HepG2 (cell line): ENCODE measurements around the gene FGGY. TPM values are rescaled to one million over a fixed set of nuclear protein-coding genes. Genes with fewer than 3 reads are reported as not detected.

Source experiments
- ATAC-seq: fragments of 200-7000 bp; cut with Tn5 transposase; 3 replicates; pipeline ENCODE4 v1.9.1; 2020; ENCODE audit warnings: mild to moderate bottlenecking, moderate library complexity
- BruUV-seq: library from RNA; stranded (reverse); fragments of 400-500 nt; replicated peaks from 2 replicates; lab custom pipeline; 2021; lab: Mats Ljungman, UMichigan
- CTCF ChIA-PET: fragments of 300-600 bp; formaldehyde crosslinking; extraction: SDS; loops from one replicate; lab custom pipeline; 2021; ENCODE audit warnings: low total read pairs, inconsistent platforms, low intra/inter-chr PET ratio; lab: Yijun Ruan, JAX
- POLR2A ChIA-PET: fragments of 350-600 bp; sonication (Branson Sonifier 250); formaldehyde crosslinking; loops from one replicate; lab custom pipeline; 2020; ENCODE audit warnings: antibody characterized with exemption, inconsistent platforms; lab: Yijun Ruan, JAX
- DNase-seq: peaks from one replicate; pipeline ENCODE4 v3.0.0-alpha.2; 2015; ENCODE audit warnings: low spot score
- FAIRE-seq: peaks from 3 replicates; lab custom pipeline; 2011; peaks lifted over from hg19 to GRCh38; lab: Jason Lieb, UNC
- H2AFZ ChIP-seq: one replicate; pipeline ENCODE4 v1.6.1; 2011; ENCODE audit warnings: low read length, inconsistent platforms
- H3K27ac ChIP-seq: fragments of 300-600 bp; 3 replicates; pipeline ENCODE4 v1.8.0; 2011; ENCODE audit warnings: mixed run types, mild to moderate bottlenecking, mixed read lengths, low read length, inconsistent platforms; ENCODE audit not compliant: insufficient read depth; ENCODE audit errors: extremely low read length
- H3K27me3 ChIP-seq, 2 experiments: fragments of 200-600 bp in 1 of 2; 2 replicates in 1 of 2; 3 replicates in 1 of 2; pipeline versions ENCODE4 v1.6.0 to v1.8.0; 2011; ENCODE audit warnings: low read length in 2 of 2, mild to moderate bottlenecking in 2 of 2, moderate library complexity in 2 of 2, inconsistent platforms in 1 of 2; ENCODE audit not compliant: insufficient read depth in 2 of 2, control insufficient read depth in 1 of 2
- H3K36me3 ChIP-seq, 2 experiments: fragments of 200-600 bp in 1 of 2; replicated peaks in 1 of 2; 2 replicates in 1 of 2; 3 replicates in 1 of 2; pipeline versions ENCODE4 v1.5.1 to v1.8.0; 2011; ENCODE audit warnings: low read length in 2 of 2, inconsistent platforms in 1 of 2; ENCODE audit not compliant: insufficient read depth in 2 of 2, control insufficient read depth in 1 of 2
- H3K4me1 ChIP-seq: 2 replicates; pipeline ENCODE4 v1.5.1; 2012; ENCODE audit warnings: low read length, inconsistent platforms; ENCODE audit not compliant: insufficient read depth
- H3K4me2 ChIP-seq: 2 replicates; pipeline ENCODE4 v1.6.0; 2011; ENCODE audit warnings: low read depth, low read length, inconsistent platforms
- H3K4me3 ChIP-seq, 3 experiments: fragments of 200-600 bp in 1 of 3; sonication (generic), shearing (Covaris generic) in 1 of 3; replicated peaks in 1 of 3; 2 replicates each; pipeline ENCODE4 v1.5.1; 2011 to 2016; ENCODE audit warnings: low read length in 3 of 3, inconsistent platforms in 2 of 3, low read depth in 2 of 3, mild to moderate bottlenecking in 2 of 3, control low read depth in 1 of 3, mixed read lengths in 1 of 3; ENCODE audit not compliant: insufficient read depth in 1 of 3
- H3K79me2 ChIP-seq: one replicate; pipeline ENCODE4 v1.6.1; 2011; ENCODE audit warnings: low read length, inconsistent platforms; ENCODE audit not compliant: insufficient read depth
- H3K9ac ChIP-seq: 2 replicates; pipeline ENCODE4 v1.6.0; 2011; ENCODE audit warnings: mild to moderate bottlenecking, low read depth, low read length, inconsistent platforms; ENCODE audit not compliant: insufficient read depth
- H3K9me3 ChIP-seq: 2 replicates; pipeline ENCODE4 v1.5.1; 2012; ENCODE audit warnings: mild to moderate bottlenecking, low read length
- H4K20me1 ChIP-seq: 2 replicates; pipeline ENCODE4 v1.6.0; 2011; ENCODE audit warnings: inconsistent platforms, mild to moderate bottlenecking, low read length, moderate library complexity; ENCODE audit not compliant: insufficient read depth
- CSRNP1 ChIP-seq: sonication (generic); formaldehyde crosslinking; IDR thresholded peaks from 2 replicates; pipeline ENCODE4 v1.8.1; 2023; ENCODE audit warnings: mild to moderate bottlenecking, missing genetic modification reagents
- E2F2 ChIP-seq: sonication (generic); formaldehyde crosslinking; IDR thresholded peaks from 2 replicates; pipeline ENCODE4 v1.4.0; 2020; ENCODE audit warnings: missing genetic modification reagents, borderline replicate concordance
- NCOA5 ChIP-seq: sonication (generic); formaldehyde crosslinking; IDR thresholded peaks from 2 replicates; pipeline ENCODE4 v1.4.0; 2020; ENCODE audit warnings: missing genetic modification reagents
- RBM39 ChIP-seq: fragments of 200-400 bp; formaldehyde crosslinking; IDR thresholded peaks from one replicate; pipeline ENCODE4 v1.6.1; 2018; ENCODE audit warnings: antibody characterized with exemption, mild to moderate bottlenecking, low read depth, low read length; ENCODE audit not compliant: poor library complexity, severe bottlenecking
- SMARCE1 ChIP-seq: fragments of 450-650 bp; IDR thresholded peaks from 2 replicates; pipeline ENCODE4 v1.6.1; 2017; ENCODE audit warnings: borderline replicate concordance
- THYN1 ChIP-seq: sonication (generic); formaldehyde crosslinking; IDR thresholded peaks from 2 replicates; pipeline ENCODE4 v1.8.1; 2023; ENCODE audit warnings: low read depth, mild to moderate bottlenecking, moderate library complexity, missing genetic modification reagents, borderline replicate concordance
- ZNF230 ChIP-seq: sonication (generic); formaldehyde crosslinking; IDR thresholded peaks from 2 replicates; pipeline ENCODE4 v1.4.0; 2020; ENCODE audit warnings: mild to moderate bottlenecking, missing genetic modification reagents
- ZNF441 ChIP-seq: sonication (generic); formaldehyde crosslinking; IDR thresholded peaks from 2 replicates; pipeline ENCODE4 v1.7.0; 2021; ENCODE audit warnings: missing genetic modification reagents, borderline replicate concordance
- ZNF550 ChIP-seq: sonication (generic); formaldehyde crosslinking; IDR thresholded peaks from 2 replicates; pipeline ENCODE4 v1.4.0; 2020; ENCODE audit warnings: mild to moderate bottlenecking, missing genetic modification reagents, borderline replicate concordance
- ZNF556 ChIP-seq: sonication (generic); formaldehyde crosslinking; IDR thresholded peaks from 2 replicates; pipeline ENCODE4 v1.4.0; 2020; ENCODE audit warnings: mild to moderate bottlenecking, missing genetic modification reagents, borderline replicate concordance
- WGBS: methylation state at CpG from one replicate; pipeline ENCODE4 v1.1.6; 2017; ENCODE audit warnings: low lambda C conversion rate; 5-methylcytosine and 5-hydroxymethylcytosine counted together
- in situ Hi-C: cut with HindIII; loops from 2 replicates; pipeline ENCODE4 v1.10.0; 2017; ENCODE audit warnings: low pct_unique_long_range_greater_than_20kb; ENCODE audit not compliant: extremely low pct_ligation_motif_present
- intact Hi-C: fragments of 100-400 bp; cut with micrococcal nuclease; formaldehyde crosslinking; loops from one replicate; pipeline ENCODE4 v1.10.0; 2022; ENCODE audit not compliant: unreplicated experiment
- polyA plus RNA-seq, 8 experiments: library from polyadenylated mRNA; depleted of rRNA in 3 of 8; stranded (reverse) in 7 of 8; unstranded in 1 of 8; fragments of >200 nt; fragmentation: Illumina TruSeq in 4 of 8; extraction: Trizol in 4 of 8; gene quantifications; 2 replicates each; pipeline versions ENCODE4 v1.2.1 to v1.2.3, GENCODE V29; 2011 to 2016; ENCODE audit warnings: low read depth in 4 of 8, missing spikeins in 1 of 8, mixed read lengths in 1 of 8; ENCODE audit not compliant: insufficient read depth in 1 of 8
- total RNA-seq, 5 experiments: library from RNA; depleted of rRNA; stranded (reverse); fragments of >200 nt; fragmentation: Illumina TruSeq; extraction: Trizol; gene quantifications; 2 replicates each; pipeline ENCODE4 v1.2.3, GENCODE V29; 2016; ENCODE audit warnings: low read depth in 1 of 5
- TF ChIP-seq, protein P1 (sequence below): sonication (generic); formaldehyde crosslinking; IDR thresholded peaks from 2 replicates; pipeline ENCODE4 v1.5.0; 2020; ENCODE audit warnings: mild to moderate bottlenecking, missing genetic modification reagents
- TF ChIP-seq, protein P2 (sequence below): sonication (generic); formaldehyde crosslinking; conservative IDR thresholded peaks from 2 replicates; pipeline ENCODE4 v1.4.0; 2020; ENCODE audit warnings: missing genetic modification reagents

FGGY gene
- total and polyA plus RNA-seq, 2 of the 13 experiments (the other 11 are each of a cell fraction or from before 2014, with no cell fraction given) = 15.7 to 27.5 TPM

GRCh38 chr1:59596432-59596831 lies 299.5 kb downstream of the FGGY start:
- Histone ChIP-seq H3K79me2 (no peaks in the 10 kb centered on the region), H3K4me3 (no peak overlapping the region), H3K9ac (no peak overlapping the region), H3K9me3 (no peaks in the 10 kb centered on the region), H2AFZ (no peak overlapping the region), H3K4me2 (no peak overlapping the region), H3K27me3 (no peaks in the 10 kb centered on the region), H4K20me1 (no peaks in the 10 kb centered on the region), H3K36me3 (no peaks in the 10 kb centered on the region), H3K4me1 (peaks cover 40% of the 10 kb centered on the region), H3K27ac (no peak overlapping the region)
- FAIRE-seq = no peak
- WGBS = 100% methylated on average over 2 of the region's 3 CpGs
- ChIA-PET CTCF (no interaction called here), POLR2A (no interaction called here)
- DNase-seq = no peak
- intact Hi-C loops (no loop called here), in situ Hi-C loops (no loop called here)
- BruUV-seq = no TSS peak
- no peak for ATAC-seq
- no peak for TF ChIP-seq ZNF550

GRCh38 chr1:59596956-59597355 lies 300.1 kb downstream of the FGGY start:
- H3K4me2 ChIP-seq = no peak overlapping the region
- FAIRE-seq = no peak
- ChIA-PET POLR2A (no interaction called here), CTCF (no interaction called here)
- H3K4me3 ChIP-seq = no peak overlapping the region
- in situ Hi-C loops (no loop called here), intact Hi-C loops (no loop called here)
- BruUV-seq = no TSS peak
- no peak overlapping the region for H2AFZ ChIP-seq
- H3K27me3 ChIP-seq = no peaks in the 10 kb centered on the region
- H3K36me3 ChIP-seq = no peaks in the 10 kb centered on the region
- no peaks in the 10 kb centered on the region for H3K9me3 ChIP-seq
- 100% methylated on average over 1 of the region's 1 CpG for WGBS
- no peaks in the 10 kb centered on the region for H3K79me2 ChIP-seq
- peaks cover 40% of the 10 kb centered on the region for H3K4me1 ChIP-seq
- H3K9ac ChIP-seq = no peak overlapping the region
- DNase-seq = no peak
- no peak overlapping the region for H3K27ac ChIP-seq
- no peaks in the 10 kb centered on the region for H4K20me1 ChIP-seq
- ATAC-seq = no peak
- no peak for TF ChIP-seq ZNF230 (CRISPR knock-in tag)
- no peak for TF ChIP-seq ZNF441 (CRISPR knock-in tag)
- no peak for TF ChIP-seq RBM39
- TF ChIP-seq ZNF556 (CRISPR knock-in tag) = no peak
- TF ChIP-seq SMARCE1 = no peak
- no peak for TF ChIP-seq E2F2 (CRISPR knock-in tag)
- no peak for TF ChIP-seq NCOA5 (CRISPR knock-in tag)
- TF ChIP-seq, protein P1, sequence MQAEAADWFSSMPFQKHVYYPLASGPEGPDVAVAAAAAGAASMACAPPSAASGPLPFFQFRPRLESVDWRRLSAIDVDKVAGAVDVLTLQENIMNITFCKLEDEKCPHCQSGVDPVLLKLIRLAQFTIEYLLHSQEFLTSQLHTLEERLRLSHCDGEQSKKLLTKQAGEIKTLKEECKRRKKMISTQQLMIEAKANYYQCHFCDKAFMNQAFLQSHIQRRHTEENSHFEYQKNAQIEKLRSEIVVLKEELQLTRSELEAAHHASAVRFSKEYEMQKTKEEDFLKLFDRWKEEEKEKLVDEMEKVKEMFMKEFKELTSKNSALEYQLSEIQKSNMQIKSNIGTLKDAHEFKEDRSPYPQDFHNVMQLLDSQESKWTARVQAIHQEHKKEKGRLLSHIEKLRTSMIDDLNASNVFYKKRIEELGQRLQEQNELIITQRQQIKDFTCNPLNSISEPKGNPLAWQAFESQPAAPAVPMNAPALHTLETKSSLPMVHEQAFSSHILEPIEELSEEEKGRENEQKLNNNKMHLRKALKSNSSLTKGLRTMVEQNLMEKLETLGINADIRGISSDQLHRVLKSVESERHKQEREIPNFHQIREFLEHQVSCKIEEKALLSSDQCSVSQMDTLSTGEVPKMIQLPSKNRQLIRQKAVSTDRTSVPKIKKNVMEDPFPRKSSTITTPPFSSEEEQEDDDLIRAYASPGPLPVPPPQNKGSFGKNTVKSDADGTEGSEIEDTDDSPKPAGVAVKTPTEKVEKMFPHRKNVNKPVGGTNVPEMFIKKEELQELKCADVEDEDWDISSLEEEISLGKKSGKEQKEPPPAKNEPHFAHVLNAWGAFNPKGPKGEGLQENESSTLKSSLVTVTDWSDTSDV = no peak
- TF ChIP-seq CSRNP1 = no peak
- TF ChIP-seq, protein P2, sequence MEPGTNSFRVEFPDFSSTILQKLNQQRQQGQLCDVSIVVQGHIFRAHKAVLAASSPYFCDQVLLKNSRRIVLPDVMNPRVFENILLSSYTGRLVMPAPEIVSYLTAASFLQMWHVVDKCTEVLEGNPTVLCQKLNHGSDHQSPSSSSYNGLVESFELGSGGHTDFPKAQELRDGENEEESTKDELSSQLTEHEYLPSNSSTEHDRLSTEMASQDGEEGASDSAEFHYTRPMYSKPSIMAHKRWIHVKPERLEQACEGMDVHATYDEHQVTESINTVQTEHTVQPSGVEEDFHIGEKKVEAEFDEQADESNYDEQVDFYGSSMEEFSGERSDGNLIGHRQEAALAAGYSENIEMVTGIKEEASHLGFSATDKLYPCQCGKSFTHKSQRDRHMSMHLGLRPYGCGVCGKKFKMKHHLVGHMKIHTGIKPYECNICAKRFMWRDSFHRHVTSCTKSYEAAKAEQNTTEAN (CRISPR knock-in tag) = no peak
- no peak for TF ChIP-seq THYN1 (CRISPR knock-in tag)
